ENCODE measurements around the gene SLITRK2.

The SLITRK2 gene

DNA sequence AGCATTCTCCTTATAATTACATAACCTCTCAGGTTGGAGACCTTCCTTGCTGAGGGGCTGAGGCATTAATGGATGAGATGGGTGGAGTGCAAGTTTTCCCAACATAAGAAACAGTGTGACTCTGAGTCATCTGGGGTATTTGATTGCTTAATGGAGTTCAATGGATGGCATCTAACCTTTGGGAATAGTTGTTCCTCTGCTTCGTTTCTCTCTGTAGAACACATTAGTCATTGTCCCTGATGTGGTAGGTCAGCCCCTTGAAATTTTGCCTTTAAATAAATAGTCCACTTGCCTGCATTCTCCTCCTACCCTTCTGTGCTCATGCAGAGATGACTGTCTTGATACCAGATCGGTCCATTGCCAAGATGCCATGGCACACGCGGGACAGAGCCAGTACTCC lies 38.6 kb downstream of the SLITRK2 start:
- DNase-seq (ENCODE audit: low read depth) = no peak

DNA sequence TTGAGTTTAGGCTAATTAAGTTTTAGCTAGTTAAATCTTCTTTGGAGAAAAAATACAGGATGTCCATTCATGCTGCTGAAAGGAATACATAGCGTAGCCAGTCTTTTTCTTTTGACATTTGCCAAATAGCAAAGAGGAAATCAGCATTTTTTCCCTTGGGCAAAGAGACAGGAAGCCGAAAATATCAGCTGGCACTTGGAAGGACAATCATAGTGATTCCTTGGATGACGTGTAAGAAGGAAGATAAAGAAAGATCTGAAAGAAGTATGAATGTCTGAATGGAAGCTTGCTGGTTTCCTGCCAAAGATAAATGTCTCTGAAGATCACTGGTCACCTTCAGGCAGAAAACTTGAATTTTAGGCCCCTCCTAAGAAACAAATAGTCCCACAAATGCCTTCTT lies 44.2 kb downstream of the SLITRK2 start:
- DNase-seq (ENCODE audit: low read depth) = no peak

DNA sequence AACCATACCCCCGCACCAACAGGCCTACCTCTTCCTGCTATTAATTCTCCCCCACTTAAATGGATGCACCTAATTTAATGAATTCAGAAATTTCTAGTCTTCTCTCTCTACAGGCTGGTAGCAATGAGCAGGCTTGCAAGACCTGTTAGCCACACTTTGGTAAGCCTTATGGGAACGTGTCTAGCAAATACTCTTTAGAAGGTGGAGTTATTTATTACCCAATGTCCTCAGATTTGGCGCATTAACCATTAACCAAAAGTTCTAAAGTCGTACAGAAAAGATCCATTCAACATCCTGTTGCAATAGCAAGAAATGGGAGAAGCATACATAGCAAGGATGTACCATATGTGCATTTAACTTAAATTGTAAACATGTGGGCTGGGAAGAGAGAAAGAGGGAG lies 47.5 kb downstream of the SLITRK2 start:
- DNase-seq (ENCODE audit: low read depth) = no peak

All from HS-5 (cell line).